ENCODE data around the gene MCF2L.

The MCF2L gene

DNA sequence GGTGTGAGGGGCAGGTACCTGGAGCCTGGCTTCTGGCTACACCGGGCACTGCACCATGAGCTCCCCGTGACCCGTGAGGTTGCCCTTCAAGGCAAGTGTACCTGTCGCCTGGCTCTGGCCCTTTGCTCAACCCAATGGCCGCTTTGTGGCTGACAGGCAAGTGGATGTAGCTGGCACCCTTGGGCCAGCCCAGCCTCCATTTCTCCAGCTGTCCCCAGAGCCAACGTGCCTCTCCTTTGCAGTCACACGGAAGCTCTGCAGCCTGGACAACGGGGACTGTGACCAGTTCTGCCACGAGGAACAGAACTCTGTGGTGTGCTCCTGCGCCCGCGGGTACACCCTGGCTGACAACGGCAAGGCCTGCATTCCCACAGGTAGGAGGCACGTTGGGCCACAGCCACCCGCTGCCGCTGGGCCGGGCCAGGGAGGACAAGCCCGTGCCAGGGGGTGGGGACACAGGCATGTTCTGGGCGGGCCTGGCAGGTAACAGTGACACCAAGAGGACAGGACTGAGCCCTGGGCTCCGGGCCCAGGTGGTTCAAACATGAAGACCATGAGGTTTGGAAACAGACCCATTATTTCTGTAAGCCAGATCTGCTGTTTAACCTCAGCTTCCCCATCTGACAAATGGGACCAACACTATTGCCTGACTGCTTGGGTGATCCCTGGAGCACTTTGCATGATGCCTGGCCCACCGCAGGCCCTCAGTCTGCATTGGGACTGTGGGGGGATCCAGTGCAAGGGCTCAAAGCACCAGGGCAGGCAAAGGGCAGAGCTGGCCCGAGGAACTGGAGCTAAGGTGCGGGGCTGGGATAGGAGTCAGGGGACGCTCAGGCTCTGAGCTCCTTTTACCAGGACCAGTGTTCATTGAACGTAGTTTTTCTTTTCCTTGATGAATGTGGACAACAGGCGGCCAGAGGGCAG lies 171.9 kb downstream of the MCF2L start:
- FAIRE-seq (no peak), DNase-seq (ENCODE audit: insufficient read length, low spot score) (no peak)
- TF ChIP-seq POU2F2 (IDR thresholded peaks at IDR 0.05; ENCODE audit: low read depth, low read length) (no peak), POLR2A (IDR thresholded peaks at IDR 0.05; ENCODE audit: low read depth, low read length) (no peak), POLR2AphosphoS5 (IDR thresholded peaks at IDR 0.05; ENCODE audit: low read depth, low read length) (no peak), TAF1 (IDR thresholded peaks at IDR 0.05; ENCODE audit: low read depth, low read length) (no peak), SPI1 (IDR thresholded peaks at IDR 0.05; ENCODE audit: low read depth, low read length) (no peak), PAX5 (IDR thresholded peaks at IDR 0.05; ENCODE audit: insufficient read depth, low read length, severe bottlenecking) (no peak)

DNA sequence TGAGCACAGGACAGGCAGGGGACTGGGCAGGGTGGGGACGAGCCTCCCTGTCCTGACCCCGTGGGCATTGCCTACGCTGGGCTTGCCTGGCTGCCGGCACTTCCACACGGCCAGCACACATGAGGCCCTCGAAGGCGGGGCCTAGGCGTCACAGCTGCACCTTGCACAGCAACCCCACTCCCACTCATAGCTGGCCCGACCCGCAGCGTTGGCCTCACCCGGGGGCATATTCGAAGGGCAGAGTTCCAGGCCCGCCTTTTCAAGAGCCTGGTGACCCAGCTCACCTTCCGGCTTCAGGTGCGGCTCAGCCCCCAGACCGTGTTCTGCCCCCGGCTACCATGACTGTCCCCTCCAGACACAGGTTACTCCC lies 172.6 kb downstream of the MCF2L start:
- DNase-seq (ENCODE audit: insufficient read length, low spot score) (no peak), FAIRE-seq (no peak)
- no peak for TF ChIP-seq POLR2AphosphoS5 (IDR thresholded peaks at IDR 0.05; ENCODE audit: low read depth, low read length)
- no peak for TF ChIP-seq SPI1 (IDR thresholded peaks at IDR 0.05; ENCODE audit: low read depth, low read length)
- no peak for TF ChIP-seq POU2F2 (IDR thresholded peaks at IDR 0.05; ENCODE audit: low read depth, low read length)
- no peak for TF ChIP-seq POLR2A (IDR thresholded peaks at IDR 0.05; ENCODE audit: low read depth, low read length)
- TF ChIP-seq TAF1 (IDR thresholded peaks at IDR 0.05; ENCODE audit: low read depth, low read length) = no peak
- TF ChIP-seq PAX5 (IDR thresholded peaks at IDR 0.05; ENCODE audit: insufficient read depth, low read length, severe bottlenecking) = no peak

DNA sequence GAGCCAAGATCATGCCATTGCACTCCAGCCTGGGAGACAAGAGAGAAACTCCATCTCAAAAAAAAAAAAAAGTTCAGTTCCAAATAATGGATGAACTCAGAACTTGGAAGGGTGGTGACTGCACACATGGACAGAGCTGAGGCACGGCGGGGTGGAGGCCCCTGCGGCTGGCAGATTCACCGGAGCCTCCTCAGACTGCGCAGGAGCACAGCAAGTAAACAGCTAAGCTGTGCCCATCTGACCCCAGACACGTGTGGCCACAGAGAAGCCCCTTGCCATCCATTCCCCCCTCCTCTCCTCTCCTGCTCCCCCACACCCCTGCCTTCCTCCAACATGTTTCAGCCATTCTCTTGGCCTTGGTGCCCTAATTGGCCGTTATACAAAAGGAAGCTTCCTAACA lies 173.9 kb downstream of the MCF2L start:
- no peak for TF ChIP-seq TAF1 (IDR thresholded peaks at IDR 0.05; ENCODE audit: low read depth, low read length)
- no peak for TF ChIP-seq PAX5 (IDR thresholded peaks at IDR 0.05; ENCODE audit: insufficient read depth, low read length, severe bottlenecking)
- no peak for TF ChIP-seq POLR2A (IDR thresholded peaks at IDR 0.05; ENCODE audit: low read depth, low read length)
- TF ChIP-seq POLR2AphosphoS5 (IDR thresholded peaks at IDR 0.05; ENCODE audit: low read depth, low read length) = no peak
- TF ChIP-seq POU2F2 (IDR thresholded peaks at IDR 0.05; ENCODE audit: low read depth, low read length) = no peak
- FAIRE-seq (no peak), DNase-seq (ENCODE audit: insufficient read length, low spot score) (no peak)

DNA sequence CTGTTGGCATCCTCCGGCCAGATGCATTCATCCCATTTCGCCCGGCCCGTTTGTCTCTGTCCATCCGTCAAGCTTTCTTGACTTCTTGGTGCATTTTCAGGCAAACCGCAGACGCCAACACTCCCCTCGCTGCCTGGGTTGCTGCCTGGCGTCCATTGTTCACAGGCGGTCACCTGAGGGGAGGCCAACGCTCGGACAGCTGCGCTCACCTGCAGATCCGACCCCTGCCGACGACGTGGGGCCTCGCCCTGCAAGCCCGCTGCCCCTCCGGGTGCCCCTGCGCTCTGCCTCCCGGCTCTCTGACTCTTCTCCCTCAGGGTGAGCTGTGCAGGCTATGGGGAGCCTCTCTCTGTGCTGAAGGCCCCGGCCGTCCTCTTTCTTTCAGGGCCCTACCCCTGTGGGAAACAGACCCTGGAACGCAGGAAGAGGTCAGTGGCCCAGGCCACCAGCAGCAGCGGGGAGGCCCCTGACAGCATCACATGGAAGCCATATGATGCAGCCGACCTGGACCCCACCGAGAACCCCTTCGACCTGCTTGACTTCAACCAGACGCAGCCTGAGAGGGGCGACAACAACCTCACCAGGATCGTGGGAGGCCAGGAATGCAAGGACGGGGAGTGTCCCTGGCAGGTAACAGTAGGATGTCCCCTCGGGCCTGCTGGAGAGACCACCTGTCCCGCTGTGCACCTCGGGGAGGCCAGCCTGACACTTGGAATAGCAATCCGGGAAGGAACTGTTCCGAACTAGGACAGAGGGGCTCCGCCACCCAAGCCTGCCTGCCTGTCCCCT lies 174.6 kb downstream of the MCF2L start:
- FAIRE-seq = no peak
- TF ChIP-seq TAF1 (IDR thresholded peaks at IDR 0.05; ENCODE audit: low read depth, low read length) (no peak), POLR2A (IDR thresholded peaks at IDR 0.05; ENCODE audit: low read depth, low read length) (no peak), POU2F2 (IDR thresholded peaks at IDR 0.05; ENCODE audit: low read depth, low read length) (no peak), POLR2AphosphoS5 (IDR thresholded peaks at IDR 0.05; ENCODE audit: low read depth, low read length) (no peak), PAX5 (IDR thresholded peaks at IDR 0.05; ENCODE audit: insufficient read depth, low read length, severe bottlenecking) (no peak), SPI1 (IDR thresholded peaks at IDR 0.05; ENCODE audit: low read depth, low read length) (no peak)

DNA sequence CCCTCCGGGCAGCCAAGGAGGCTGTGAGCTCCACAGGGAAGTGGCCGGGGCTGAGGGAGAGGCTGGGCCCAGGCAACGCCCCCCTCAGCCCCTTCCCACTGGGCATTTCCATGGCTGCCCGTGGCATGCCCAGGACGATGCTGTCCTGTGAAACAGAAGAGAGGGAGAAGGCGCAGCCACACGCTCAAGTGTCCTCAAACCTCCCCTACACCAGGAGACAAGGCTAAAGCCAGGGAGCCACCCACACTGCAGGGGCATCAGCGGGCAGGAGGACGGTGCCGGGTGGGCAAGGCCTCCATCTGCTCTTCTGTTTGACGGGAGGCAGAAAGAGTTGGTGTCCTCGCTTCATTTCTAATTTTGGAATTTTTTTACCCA lies 175.2 kb downstream of the MCF2L start:
- no peak for DNase-seq (ENCODE audit: insufficient read length, low spot score)
- no peak for TF ChIP-seq PAX5 (IDR thresholded peaks at IDR 0.05; ENCODE audit: insufficient read depth, low read length, severe bottlenecking)
- no peak for FAIRE-seq

More for the DNA sequence above, 174.6 kb downstream of the MCF2L start:
- no peak for DNase-seq (ENCODE audit: insufficient read length, low spot score)

DNA sequence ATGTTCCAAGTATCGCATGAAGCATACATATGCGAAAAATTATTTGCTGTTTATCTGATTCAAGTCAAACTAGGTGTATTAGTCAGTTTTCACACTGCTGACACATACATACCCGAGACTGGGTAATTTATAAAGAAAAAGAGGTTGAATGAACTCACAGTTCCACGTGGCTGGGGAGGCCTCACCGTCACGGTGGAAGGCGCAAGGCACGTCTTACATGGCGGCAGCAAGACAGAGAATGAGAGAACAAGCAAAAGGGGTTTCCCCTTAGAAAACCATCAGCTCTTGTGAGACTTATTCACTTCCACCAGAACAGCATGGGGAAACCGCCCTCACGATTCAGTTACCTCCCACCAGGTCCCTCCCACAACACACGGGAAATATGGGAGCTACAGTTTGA lies 176.5 kb downstream of the MCF2L start:
- TF ChIP-seq POU2F2 (IDR thresholded peaks at IDR 0.05; ENCODE audit: low read depth, low read length) (no peak), PAX5 (IDR thresholded peaks at IDR 0.05; ENCODE audit: insufficient read depth, low read length, severe bottlenecking) (no peak), SPI1 (IDR thresholded peaks at IDR 0.05; ENCODE audit: low read depth, low read length) (no peak), TAF1 (IDR thresholded peaks at IDR 0.05; ENCODE audit: low read depth, low read length) (no peak), POLR2A (IDR thresholded peaks at IDR 0.05; ENCODE audit: low read depth, low read length) (no peak), POLR2AphosphoS5 (IDR thresholded peaks at IDR 0.05; ENCODE audit: low read depth, low read length) (no peak)
- no peak for FAIRE-seq
- DNase-seq (ENCODE audit: insufficient read length, low spot score) = no peak

DNA sequence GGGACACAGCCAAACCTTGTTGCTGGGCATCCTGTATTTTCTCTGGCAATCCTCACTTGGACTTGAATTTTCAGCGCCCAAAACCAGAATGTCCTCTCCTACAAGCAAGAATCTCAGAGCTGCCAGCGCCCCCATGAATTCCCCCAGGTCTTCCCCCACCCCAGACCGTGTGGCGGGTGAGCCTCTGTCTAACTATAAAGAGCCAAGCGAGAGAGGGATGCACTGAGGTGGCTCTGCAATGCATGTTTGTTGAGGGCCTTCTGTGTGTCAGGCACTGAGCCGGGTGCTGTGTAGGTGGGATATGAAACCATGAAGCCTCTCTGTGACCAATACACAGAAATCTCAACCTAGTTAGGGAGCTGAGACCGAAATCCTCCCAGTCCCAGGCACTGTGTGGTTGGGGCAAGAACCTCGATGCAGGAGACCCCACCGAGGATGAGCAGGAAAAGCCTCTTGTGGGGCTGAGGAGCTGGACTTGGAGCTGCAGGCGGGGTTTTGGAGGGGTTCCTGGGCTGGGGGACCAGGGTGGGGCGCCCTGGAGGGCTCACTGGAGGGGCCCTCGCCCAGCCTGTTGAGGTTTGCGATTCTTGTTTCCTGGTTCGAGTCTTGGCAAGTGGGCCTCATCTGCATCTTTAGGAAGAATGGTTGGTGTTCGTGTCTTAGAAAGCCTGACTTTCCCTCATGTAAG lies 177.0 kb downstream of the MCF2L start:
- no peak for TF ChIP-seq POU2F2 (IDR thresholded peaks at IDR 0.05; ENCODE audit: low read depth, low read length)
- no peak for TF ChIP-seq POLR2AphosphoS5 (IDR thresholded peaks at IDR 0.05; ENCODE audit: low read depth, low read length)
- TF ChIP-seq TAF1 (IDR thresholded peaks at IDR 0.05; ENCODE audit: low read depth, low read length) = no peak
- no peak for TF ChIP-seq POLR2A (IDR thresholded peaks at IDR 0.05; ENCODE audit: low read depth, low read length)
- TF ChIP-seq PAX5 (IDR thresholded peaks at IDR 0.05; ENCODE audit: insufficient read depth, low read length, severe bottlenecking) = no peak
- no peak for TF ChIP-seq SPI1 (IDR thresholded peaks at IDR 0.05; ENCODE audit: low read depth, low read length)
- DNase-seq (ENCODE audit: insufficient read length, low spot score) (no peak), FAIRE-seq (no peak)

DNA sequence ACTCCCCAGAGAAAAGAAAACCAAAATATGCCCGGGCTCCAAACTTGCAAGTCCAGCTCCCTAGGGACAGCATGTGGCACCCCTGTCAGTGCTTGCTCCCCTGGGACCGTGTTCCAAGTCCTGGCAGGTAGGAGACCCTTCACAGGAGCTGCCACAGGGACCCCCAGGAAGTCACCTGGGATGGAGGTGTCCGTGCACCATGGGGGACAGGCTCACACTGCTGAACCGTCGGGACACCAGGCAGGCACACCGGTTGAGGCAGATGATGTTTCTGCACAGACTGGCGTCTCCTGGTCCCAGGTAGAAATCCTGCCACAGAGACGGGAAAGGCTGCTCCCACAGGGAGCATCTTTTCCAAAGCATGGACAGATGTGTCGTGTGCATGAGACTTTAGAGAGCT lies 177.7 kb downstream of the MCF2L start:
- FAIRE-seq = no peak
- TF ChIP-seq PAX5 (IDR thresholded peaks at IDR 0.05; ENCODE audit: insufficient read depth, low read length, severe bottlenecking) (no peak), SPI1 (IDR thresholded peaks at IDR 0.05; ENCODE audit: low read depth, low read length) (no peak), TAF1 (IDR thresholded peaks at IDR 0.05; ENCODE audit: low read depth, low read length) (no peak), POLR2A (IDR thresholded peaks at IDR 0.05; ENCODE audit: low read depth, low read length) (no peak), POU2F2 (IDR thresholded peaks at IDR 0.05; ENCODE audit: low read depth, low read length) (no peak), POLR2AphosphoS5 (IDR thresholded peaks at IDR 0.05; ENCODE audit: low read depth, low read length) (no peak)
- no peak for DNase-seq (ENCODE audit: insufficient read length, low spot score)

DNA sequence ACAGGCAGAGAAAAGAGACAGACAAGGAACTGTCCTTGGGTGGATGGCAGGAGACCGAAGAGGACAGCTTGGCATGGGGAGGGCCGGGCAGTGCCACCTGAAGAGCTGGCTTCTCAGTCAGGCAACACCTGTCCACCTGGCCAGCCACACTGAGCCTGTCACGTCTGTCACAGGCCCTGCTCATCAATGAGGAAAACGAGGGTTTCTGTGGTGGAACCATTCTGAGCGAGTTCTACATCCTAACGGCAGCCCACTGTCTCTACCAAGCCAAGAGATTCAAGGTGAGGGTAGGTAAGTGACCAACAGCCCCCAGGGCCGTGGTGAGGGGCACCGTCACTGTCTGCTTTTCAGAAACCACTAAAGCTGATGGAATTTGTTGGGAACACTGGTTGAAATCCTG lies 178.2 kb downstream of the MCF2L start:
- DNase-seq (ENCODE audit: insufficient read length, low spot score) (no peak), FAIRE-seq (no peak)
- no peak for TF ChIP-seq SPI1 (IDR thresholded peaks at IDR 0.05; ENCODE audit: low read depth, low read length)
- no peak for TF ChIP-seq PAX5 (IDR thresholded peaks at IDR 0.05; ENCODE audit: insufficient read depth, low read length, severe bottlenecking)
- no peak for TF ChIP-seq POLR2A (IDR thresholded peaks at IDR 0.05; ENCODE audit: low read depth, low read length)
- no peak for TF ChIP-seq TAF1 (IDR thresholded peaks at IDR 0.05; ENCODE audit: low read depth, low read length)
- TF ChIP-seq POLR2AphosphoS5 (IDR thresholded peaks at IDR 0.05; ENCODE audit: low read depth, low read length) = no peak
- TF ChIP-seq POU2F2 (IDR thresholded peaks at IDR 0.05; ENCODE audit: low read depth, low read length) = no peak

Measured in GM12891 (cell line).